ENCODE data around the gene NES. TPM values are rescaled to one million over a fixed set of nuclear protein-coding genes. Genes with fewer than 3 reads are reported as not detected.
A peak's percentile ranks its signal among the peaks of the same experiment; 100 is the strongest.

Gene NES
- polyA plus RNA-seq, 1 of the 3 experiments (the other 2 are of a cell fraction): 15.8 TPM

DNA sequence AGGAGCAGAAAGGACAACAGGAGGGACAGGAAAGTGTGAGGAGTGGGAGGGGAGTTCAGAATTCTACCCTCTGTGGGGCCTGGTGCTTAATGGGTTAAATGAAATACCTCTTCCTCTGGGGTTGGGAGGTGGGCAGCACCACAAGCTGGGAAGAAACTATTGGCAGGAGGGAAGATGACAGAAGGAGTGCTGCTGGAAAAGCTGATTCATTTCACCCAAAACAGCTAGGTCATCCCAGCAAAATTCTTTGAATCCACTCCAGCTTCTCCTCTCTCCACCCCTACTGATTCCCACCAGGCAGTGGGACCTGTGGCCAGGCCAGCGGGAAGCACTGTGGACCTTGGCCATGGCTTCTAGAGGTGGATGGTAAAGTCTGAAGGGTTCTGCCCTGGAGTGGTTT, 22.5 kb downstream of the NES start:
- peaks cover 8% of the 10 kb centered on the region for H4K20me1 ChIP-seq (ENCODE audit: insufficient read depth)
- no peak for DNase-seq
- H3K36me3 ChIP-seq (replicated peaks in 1 of 2; ENCODE audit: control insufficient read depth in 1 of 2, insufficient read depth in 2 of 2, low read length in 1 of 2): no peaks in the 10 kb centered on the region
- no peak for TF ChIP-seq YY1 (IDR thresholded peaks at IDR 0.05; ENCODE audit: low read depth)
- no peaks in the 10 kb centered on the region for H3K27me3 ChIP-seq (ENCODE audit: insufficient read depth)
- peaks cover 5% of the 10 kb centered on the region for H3F3A ChIP-seq (replicated peaks; ENCODE audit: insufficient read depth)
- no peak overlapping the region for H3K4me3 ChIP-seq (ENCODE audit: low read depth in 2 of 2, low read length in 1 of 2)
- H3K4me1 ChIP-seq (ENCODE audit: control insufficient read depth in 1 of 2, insufficient read depth in 2 of 2, low read depth in 1 of 2, low read length in 1 of 2): peaks cover 7 to 21% of the 10 kb centered on the region in 2 experiments; a peak in 2 of 4 replicates
- H3K9me2 ChIP-seq: no peaks in the 10 kb centered on the region
- H3K9me3 ChIP-seq: no peaks in the 10 kb centered on the region
- WGBS (ENCODE audit: low lambda C conversion rate): 67% methylated on average over 1 of the region's 1 CpG
- H3K4me2 ChIP-seq: no peak overlapping the region
- H3K79me2 ChIP-seq (ENCODE audit: insufficient read depth): no peaks in the 10 kb centered on the region
- no peak overlapping the region for H2AFZ ChIP-seq (ENCODE audit: low read depth)
- H3K9ac ChIP-seq: no peak overlapping the region
- no peak overlapping the region for H3K27ac ChIP-seq (ENCODE audit: low read depth in 2 of 2, low read length in 1 of 2)
- POLR2A ChIA-PET: no interaction called here
- CTCF ChIA-PET: interaction anchor here (0.5 to 13.1 kb wide), 6 partner anchors 13 to 72 kb away, joined by 3 to 682 read pairs (median 153); partner anchors contain the start of genes BCAN, HAPLN2, ISG20L2 and METTL25B

DNA sequence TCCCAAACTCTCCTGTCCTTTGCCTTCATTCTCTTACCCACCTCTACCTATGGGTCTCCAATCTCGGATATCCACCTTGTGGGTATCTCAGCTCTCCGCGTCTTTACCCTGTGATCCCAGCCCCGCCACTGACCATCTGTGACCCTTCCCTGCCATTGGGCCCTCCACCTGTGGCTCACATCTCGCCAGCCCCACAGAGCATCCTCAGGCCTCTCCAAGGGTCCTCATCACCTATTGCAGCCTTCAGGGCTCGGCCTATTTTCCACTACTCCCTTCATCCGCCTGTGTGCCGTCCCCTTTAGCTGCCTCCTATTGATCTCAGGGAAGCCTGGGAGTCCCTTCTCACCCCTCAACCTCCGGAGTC, 24.2 kb downstream of the NES start:
- WGBS (ENCODE audit: low lambda C conversion rate): 83% methylated on average over 9 of the region's 9 CpGs
- CTCF ChIA-PET: interaction anchor here (2.3 to 6.9 kb wide), 3 partner anchors 24 to 36 kb away, joined by 8 to 145 read pairs (median 23); partner anchors contain the start of gene NES
- no peak overlapping the region for H3K4me2 ChIP-seq

DNA sequence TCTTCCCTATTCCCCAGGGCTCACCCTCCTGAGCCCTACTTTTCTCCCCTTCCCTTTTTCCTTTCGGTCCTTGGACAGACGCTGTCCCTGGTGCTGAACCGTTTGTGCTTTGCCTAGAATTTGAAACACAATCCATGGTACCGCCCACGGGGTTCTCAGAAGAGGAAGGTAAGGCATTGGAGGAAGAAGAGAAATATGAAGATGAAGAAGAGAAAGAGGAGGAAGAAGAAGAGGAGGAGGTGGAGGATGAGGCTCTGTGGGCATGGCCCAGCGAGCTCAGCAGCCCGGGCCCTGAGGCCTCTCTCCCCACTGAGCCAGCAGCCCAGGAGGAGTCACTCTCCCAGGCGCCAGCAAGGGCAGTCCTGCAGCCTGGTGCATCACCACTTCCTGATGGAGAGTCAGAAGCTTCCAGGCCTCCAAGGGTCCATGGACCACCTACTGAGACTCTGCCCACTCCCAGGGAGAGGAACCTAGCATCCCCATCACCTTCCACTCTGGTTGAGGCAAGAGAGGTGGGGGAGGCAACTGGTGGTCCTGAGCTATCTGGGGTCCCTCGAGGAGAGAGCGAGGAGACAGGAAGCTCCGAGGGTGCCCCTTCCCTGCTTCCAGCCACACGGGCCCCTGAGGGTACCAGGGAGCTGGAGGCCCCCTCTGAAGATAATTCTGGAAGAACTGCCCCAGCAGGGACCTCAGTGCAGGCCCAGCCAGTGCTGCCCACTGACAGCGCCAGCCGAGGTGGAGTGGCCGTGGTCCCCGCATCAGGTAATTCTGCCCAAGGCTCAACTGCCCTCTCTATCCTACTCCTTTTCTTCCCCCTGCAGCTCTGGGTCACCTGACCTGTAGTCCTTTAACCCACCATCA, 24.8 kb downstream of the NES start:
- Histone ChIP-seq H3K27me3 (ENCODE audit: insufficient read depth) (no peaks in the 10 kb centered on the region), H3K9ac (no peak overlapping the region), H3K4me2 (no peak overlapping the region), H3K9me3 (no peaks in the 10 kb centered on the region), H3K4me3 (ENCODE audit: low read depth in 2 of 2, low read length in 1 of 2) (no peak overlapping the region), H4K20me1 (ENCODE audit: insufficient read depth) (peaks cover 8% of the 10 kb centered on the region), H3K4me1 (ENCODE audit: control insufficient read depth in 1 of 2, insufficient read depth in 2 of 2, low read depth in 1 of 2, low read length in 1 of 2) (peaks cover 0 to 16% of the 10 kb centered on the region in 2 experiments; a peak in 1 of 4 replicates), H3F3A (replicated peaks; ENCODE audit: insufficient read depth) (no peaks in the 10 kb centered on the region), H3K27ac (ENCODE audit: low read depth in 2 of 2, low read length in 1 of 2) (no peak overlapping the region), H3K79me2 (ENCODE audit: insufficient read depth) (no peaks in the 10 kb centered on the region), H3K36me3 (replicated peaks in 1 of 2; ENCODE audit: control insufficient read depth in 1 of 2, insufficient read depth in 2 of 2, low read length in 1 of 2) (no peaks in the 10 kb centered on the region), H3K9me2 (no peaks in the 10 kb centered on the region), H2AFZ (ENCODE audit: low read depth) (no peak overlapping the region)
- WGBS (ENCODE audit: low lambda C conversion rate): 79% methylated on average over 15 of the region's 16 CpGs
- POLR2A ChIA-PET: interaction anchor here (0.6 kb wide), 1 partner anchor 120 kb away, joined by 3 read pairs; no protein-coding TSS in a partner anchor
- CTCF ChIA-PET: interaction anchor here (1.2 to 6.9 kb wide), 5 partner anchors 20 to 37 kb away, joined by 4 to 145 read pairs (median 8); partner anchors contain the start of gene NES
- DNase-seq: no peak
- no peak for TF ChIP-seq CHD2 (IDR thresholded peaks at IDR 0.05; ENCODE audit: low read length, partially characterized antibody)
- TF ChIP-seq, protein P1, sequence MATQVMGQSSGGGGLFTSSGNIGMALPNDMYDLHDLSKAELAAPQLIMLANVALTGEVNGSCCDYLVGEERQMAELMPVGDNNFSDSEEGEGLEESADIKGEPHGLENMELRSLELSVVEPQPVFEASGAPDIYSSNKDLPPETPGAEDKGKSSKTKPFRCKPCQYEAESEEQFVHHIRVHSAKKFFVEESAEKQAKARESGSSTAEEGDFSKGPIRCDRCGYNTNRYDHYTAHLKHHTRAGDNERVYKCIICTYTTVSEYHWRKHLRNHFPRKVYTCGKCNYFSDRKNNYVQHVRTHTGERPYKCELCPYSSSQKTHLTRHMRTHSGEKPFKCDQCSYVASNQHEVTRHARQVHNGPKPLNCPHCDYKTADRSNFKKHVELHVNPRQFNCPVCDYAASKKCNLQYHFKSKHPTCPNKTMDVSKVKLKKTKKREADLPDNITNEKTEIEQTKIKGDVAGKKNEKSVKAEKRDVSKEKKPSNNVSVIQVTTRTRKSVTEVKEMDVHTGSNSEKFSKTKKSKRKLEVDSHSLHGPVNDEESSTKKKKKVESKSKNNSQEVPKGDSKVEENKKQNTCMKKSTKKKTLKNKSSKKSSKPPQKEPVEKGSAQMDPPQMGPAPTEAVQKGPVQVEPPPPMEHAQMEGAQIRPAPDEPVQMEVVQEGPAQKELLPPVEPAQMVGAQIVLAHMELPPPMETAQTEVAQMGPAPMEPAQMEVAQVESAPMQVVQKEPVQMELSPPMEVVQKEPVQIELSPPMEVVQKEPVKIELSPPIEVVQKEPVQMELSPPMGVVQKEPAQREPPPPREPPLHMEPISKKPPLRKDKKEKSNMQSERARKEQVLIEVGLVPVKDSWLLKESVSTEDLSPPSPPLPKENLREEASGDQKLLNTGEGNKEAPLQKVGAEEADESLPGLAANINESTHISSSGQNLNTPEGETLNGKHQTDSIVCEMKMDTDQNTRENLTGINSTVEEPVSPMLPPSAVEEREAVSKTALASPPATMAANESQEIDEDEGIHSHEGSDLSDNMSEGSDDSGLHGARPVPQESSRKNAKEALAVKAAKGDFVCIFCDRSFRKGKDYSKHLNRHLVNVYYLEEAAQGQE (IDR thresholded peaks at IDR 0.05; ENCODE audit: low read depth, low read length): peak; percentile 98
- no peak for TF ChIP-seq FOXJ3 (CRISPR knock-in tag; IDR thresholded peaks at IDR 0.05)
- TF ChIP-seq FOSL2 (IDR thresholded peaks at IDR 0.05; ENCODE audit: borderline replicate concordance, low read depth): no peak
- no peak for TF ChIP-seq RFX5 (IDR thresholded peaks at IDR 0.05; ENCODE audit: low read length)
- TF ChIP-seq, protein P2, sequence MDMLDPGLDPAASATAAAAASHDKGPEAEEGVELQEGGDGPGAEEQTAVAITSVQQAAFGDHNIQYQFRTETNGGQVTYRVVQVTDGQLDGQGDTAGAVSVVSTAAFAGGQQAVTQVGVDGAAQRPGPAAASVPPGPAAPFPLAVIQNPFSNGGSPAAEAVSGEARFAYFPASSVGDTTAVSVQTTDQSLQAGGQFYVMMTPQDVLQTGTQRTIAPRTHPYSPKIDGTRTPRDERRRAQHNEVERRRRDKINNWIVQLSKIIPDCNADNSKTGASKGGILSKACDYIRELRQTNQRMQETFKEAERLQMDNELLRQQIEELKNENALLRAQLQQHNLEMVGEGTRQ (IDR thresholded peaks at IDR 0.05; ENCODE audit: borderline replicate concordance, low read depth, low read length): no peak
- TF ChIP-seq, protein P3, sequence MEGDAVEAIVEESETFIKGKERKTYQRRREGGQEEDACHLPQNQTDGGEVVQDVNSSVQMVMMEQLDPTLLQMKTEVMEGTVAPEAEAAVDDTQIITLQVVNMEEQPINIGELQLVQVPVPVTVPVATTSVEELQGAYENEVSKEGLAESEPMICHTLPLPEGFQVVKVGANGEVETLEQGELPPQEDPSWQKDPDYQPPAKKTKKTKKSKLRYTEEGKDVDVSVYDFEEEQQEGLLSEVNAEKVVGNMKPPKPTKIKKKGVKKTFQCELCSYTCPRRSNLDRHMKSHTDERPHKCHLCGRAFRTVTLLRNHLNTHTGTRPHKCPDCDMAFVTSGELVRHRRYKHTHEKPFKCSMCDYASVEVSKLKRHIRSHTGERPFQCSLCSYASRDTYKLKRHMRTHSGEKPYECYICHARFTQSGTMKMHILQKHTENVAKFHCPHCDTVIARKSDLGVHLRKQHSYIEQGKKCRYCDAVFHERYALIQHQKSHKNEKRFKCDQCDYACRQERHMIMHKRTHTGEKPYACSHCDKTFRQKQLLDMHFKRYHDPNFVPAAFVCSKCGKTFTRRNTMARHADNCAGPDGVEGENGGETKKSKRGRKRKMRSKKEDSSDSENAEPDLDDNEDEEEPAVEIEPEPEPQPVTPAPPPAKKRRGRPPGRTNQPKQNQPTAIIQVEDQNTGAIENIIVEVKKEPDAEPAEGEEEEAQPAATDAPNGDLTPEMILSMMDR (IDR thresholded peaks at IDR 0.05): no peak
- no peak for TF ChIP-seq GATA2 (CRISPR knock-in tag; IDR thresholded peaks at IDR 0.05)

More for the DNA sequence above, 24.2 kb downstream of the NES start:
- TF ChIP-seq MEF2A (IDR thresholded peaks at IDR 0.05; ENCODE audit: borderline replicate concordance, low read depth): no peak
- H3K79me2 ChIP-seq (ENCODE audit: insufficient read depth): no peaks in the 10 kb centered on the region
- no peaks in the 10 kb centered on the region for H3F3A ChIP-seq (replicated peaks; ENCODE audit: insufficient read depth)
- no peaks in the 10 kb centered on the region for H3K36me3 ChIP-seq (replicated peaks in 1 of 2; ENCODE audit: control insufficient read depth in 1 of 2, insufficient read depth in 2 of 2, low read length in 1 of 2)
- no peak overlapping the region for H3K9ac ChIP-seq
- H3K9me3 ChIP-seq: no peaks in the 10 kb centered on the region
- peaks cover 8% of the 10 kb centered on the region for H4K20me1 ChIP-seq (ENCODE audit: insufficient read depth)
- H3K27ac ChIP-seq (ENCODE audit: low read depth in 2 of 2, low read length in 1 of 2): no peak overlapping the region
- peaks cover 0 to 18% of the 10 kb centered on the region in 2 experiments; a peak in 1 of 4 replicates for H3K4me1 ChIP-seq (ENCODE audit: control insufficient read depth in 1 of 2, insufficient read depth in 2 of 2, low read depth in 1 of 2, low read length in 1 of 2)
- no peak overlapping the region for H2AFZ ChIP-seq (ENCODE audit: low read depth)
- H3K4me3 ChIP-seq (ENCODE audit: low read depth in 2 of 2, low read length in 1 of 2): no peak overlapping the region
- no peak for DNase-seq
- H3K9me2 ChIP-seq: no peaks in the 10 kb centered on the region
- POLR2A ChIA-PET: no interaction called here
- no peaks in the 10 kb centered on the region for H3K27me3 ChIP-seq (ENCODE audit: insufficient read depth)

Measured in SK-N-SH (cell line).